Activated CD8-positive, alpha-beta memory T cell treated with anti-CD3 and anti-CD28 coated beads for 36 hours (primary cell): Measurements from ENCODE around the gene TRIM17. TPM values are rescaled to one million over a fixed set of nuclear protein-coding genes. Genes with fewer than 3 reads are reported as not detected.
"Not testable (repeated sequence)": the region's sequence is repeated elsewhere in the genome, so short reads cannot be mapped to it uniquely, and the experiment has no call there.

Source experiments
- CTCF ChIA-PET: fragments of 350-600 bp; sonication (Branson Sonifier 250); formaldehyde crosslinking; loops from one replicate; lab custom pipeline; 2021; ENCODE audit warnings: antibody characterized with exemption; lab: Charles Lee
- POLR2A ChIA-PET: fragments of 350-600 bp; sonication (Branson Sonifier 250); formaldehyde crosslinking; loops from one replicate; lab custom pipeline; 2021; ENCODE audit warnings: antibody characterized with exemption; lab: Charles Lee
- total RNA-seq, 2 experiments: library from RNA; stranded (reverse); gene quantifications; one replicate each; pipeline ENCODE4 v1.2.3, GENCODE V29; 2021

TRIM17 gene
- total RNA-seq, 2 experiments from 2014 or later: 2.6 to 3.2 TPM

- ChIA-PET POLR2A (no interaction called here), CTCF (interaction anchor here (0.9 kb wide), 1 partner anchor 10 kb away, joined by 3 read pairs; no protein-coding TSS in a partner anchor)
Measured at GRCh38 chr1:228454238-228454637, 37.6 kb upstream of the TRIM17 start.

- ChIA-PET POLR2A (no interaction called here), CTCF (interaction anchor here (0.6 kb wide), 1 partner anchor 801 kb away, joined by 3 read pairs; no protein-coding TSS in a partner anchor)
Measured at GRCh38 chr1:228453614-228454013, 37.0 kb upstream of the TRIM17 start.

- ChIA-PET CTCF (interaction anchor here (0.6 kb wide), 1 partner anchor 801 kb away, joined by 3 read pairs; no protein-coding TSS in a partner anchor), POLR2A (no interaction called here)
Measured at GRCh38 chr1:228453022-228453560, 36.4 kb upstream of the TRIM17 start.

- ChIA-PET POLR2A (no interaction called here), CTCF (interaction anchor here (0.5 kb wide), 1 partner anchor 1711 kb away, joined by 3 read pairs; no protein-coding TSS in a partner anchor)
Measured at GRCh38 chr1:228452194-228453021, 35.7 kb upstream of the TRIM17 start.

- POLR2A ChIA-PET: no interaction called here
- CTCF ChIA-PET: no interaction called here
Measured at GRCh38 chr1:228450200-228450599, 33.5 kb upstream of the TRIM17 start.

GRCh38 chr1:228448372-228448771 is 31.7 kb upstream of the TRIM17 start:
- ChIA-PET CTCF (no interaction called here), POLR2A (no interaction called here)

- POLR2A ChIA-PET: interaction anchor here (0.8 kb wide), 1 partner anchor 12 kb away, joined by 4 read pairs; no protein-coding TSS in a partner anchor
- CTCF ChIA-PET: interaction anchor here (1.5 kb wide), 1 partner anchor 12 kb away, joined by 6 read pairs; a partner anchor contains a TSS
Measured at GRCh38 chr1:228446852-228447251, 30.2 kb upstream of the TRIM17 start.

GRCh38 chr1:228445843-228446650 is 29.4 kb upstream of the TRIM17 start:
- POLR2A ChIA-PET: interaction anchor here (0.8 kb wide), 1 partner anchor 13 kb away, joined by 4 read pairs; no protein-coding TSS in a partner anchor
- CTCF ChIA-PET: interaction anchor here (1.0 to 1.5 kb wide), 2 partner anchors 11 to 13 kb away, joined by 3 to 6 read pairs; a partner anchor contains a TSS

- POLR2A ChIA-PET: interaction anchor here (1.1 kb wide), 1 partner anchor 21 kb away, joined by 4 read pairs; no protein-coding TSS in a partner anchor
- CTCF ChIA-PET: interaction anchor here (1.0 to 1.5 kb wide), 2 partner anchors 12 to 13 kb away, joined by 3 to 6 read pairs; a partner anchor contains a TSS
Measured at GRCh38 chr1:228445490-228445842, 28.8 kb upstream of the TRIM17 start.

GRCh38 chr1:228443395-228443794 is 26.7 kb upstream of the TRIM17 start:
- ChIA-PET CTCF (no interaction called here), POLR2A (no interaction called here)

GRCh38 chr1:228440761-228441500 is 24.3 kb upstream of the TRIM17 start:
- ChIA-PET CTCF (no interaction called here), POLR2A (no interaction called here)

- ChIA-PET CTCF (no interaction called here), POLR2A (no interaction called here)
Measured at GRCh38 chr1:228438266-228438665, 21.6 kb upstream of the TRIM17 start.

GRCh38 chr1:228437424-228437962 is 20.8 kb upstream of the TRIM17 start:
- POLR2A ChIA-PET: no interaction called here

GRCh38 chr1:228434689-228435088 is 18.0 kb upstream of the TRIM17 start:
- CTCF ChIA-PET: no interaction called here

More at GRCh38 chr1:228437424-228437962, 20.8 kb upstream of the TRIM17 start:
- CTCF ChIA-PET: no interaction called here

GRCh38 chr1:228433337-228434053 is 16.8 kb upstream of the TRIM17 start:
- CTCF ChIA-PET: interaction anchor here (1.0 to 1.2 kb wide), 2 partner anchors 9 to 68 kb away, joined by 3 read pairs; no protein-coding TSS in a partner anchor
- POLR2A ChIA-PET: not testable (repeated sequence)

More at GRCh38 chr1:228434689-228435088, 18.0 kb upstream of the TRIM17 start:
- POLR2A ChIA-PET: interaction anchor here (0.6 kb wide), 1 partner anchor 37 kb away, joined by 3 read pairs; no protein-coding TSS in a partner anchor

GRCh38 chr1:228430243-228430642 is 13.6 kb upstream of the TRIM17 start:
- ChIA-PET CTCF (no interaction called here), POLR2A (no interaction called here)

- ChIA-PET CTCF (no interaction called here), POLR2A (no interaction called here)
Measured at GRCh38 chr1:228429698-228430097, 13.0 kb upstream of the TRIM17 start.

- POLR2A ChIA-PET: no interaction called here
- CTCF ChIA-PET: interaction anchor here (1.2 kb wide), 1 partner anchor 88 kb away, joined by 3 read pairs; no protein-coding TSS in a partner anchor
Measured at GRCh38 chr1:228429007-228429406, 12.3 kb upstream of the TRIM17 start.
